Stimulated activated naive CD8-positive, alpha-beta T cell treated with anti-CD3 and anti-CD28 coated beads, Interleukin-15, Interleukin-2, amounts not matched to agents 100 ng/mL and 50 ng/mL, for 24 hours (primary cell): Measurements from ENCODE around the gene PLA2R1.
"Not testable (repeated sequence)": the region's sequence is repeated elsewhere in the genome, so short reads cannot be mapped to it uniquely, and the experiment has no call there.

ENCODE experiments used
- H3K27ac Mint-ChIP-seq: one replicate; pipeline ENCODE4 v1.8.0; 2021; ENCODE audit warnings: mild to moderate bottlenecking, mixed read lengths
- H3K27me3 Mint-ChIP-seq: one replicate; pipeline ENCODE4 v1.8.0; 2021; ENCODE audit warnings: mixed read lengths
- H3K36me3 Mint-ChIP-seq: one replicate; pipeline ENCODE4 v1.8.0; 2021; ENCODE audit warnings: low read depth, mixed read lengths
- H3K4me1 Mint-ChIP-seq: one replicate; pipeline ENCODE4 v1.8.0; 2021; ENCODE audit warnings: low read depth, mixed read lengths
- H3K4me3 Mint-ChIP-seq: one replicate; pipeline ENCODE4 v1.8.0; 2021; ENCODE audit warnings: mild to moderate bottlenecking, mixed read lengths
- H3K9me3 Mint-ChIP-seq: one replicate; pipeline ENCODE4 v1.8.0; 2021; ENCODE audit warnings: mixed read lengths

PLA2R1 gene

DNA sequence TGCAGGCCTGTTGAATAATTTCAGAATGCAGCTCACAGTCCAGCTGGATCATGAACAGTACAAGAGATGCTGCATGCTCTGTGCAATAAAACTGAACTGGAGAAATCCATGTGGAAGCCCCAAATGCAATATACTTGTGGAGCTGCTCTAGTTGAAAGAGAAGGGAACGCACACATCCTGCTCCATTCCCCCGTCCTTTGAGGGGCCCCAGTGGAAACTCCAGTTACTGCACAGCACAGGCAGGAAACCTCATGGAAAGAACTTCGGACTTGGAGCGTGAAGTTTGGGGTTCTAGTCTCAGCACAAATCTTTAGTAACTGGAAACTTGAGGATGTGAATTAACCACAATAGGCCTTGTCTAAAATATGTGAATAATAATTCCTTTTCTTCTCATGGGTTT, 73.2 kb downstream of the PLA2R1 start:
- Mint-ChIP-seq H3K36me3 (no peaks in the 10 kb centered on the region), H3K27me3 (peaks cover 24% of the 10 kb centered on the region), H3K4me1 (no peaks in the 10 kb centered on the region), H3K27ac (no peak overlapping the region), H3K9me3 (no peaks in the 10 kb centered on the region), H3K4me3 (no peak overlapping the region)

DNA sequence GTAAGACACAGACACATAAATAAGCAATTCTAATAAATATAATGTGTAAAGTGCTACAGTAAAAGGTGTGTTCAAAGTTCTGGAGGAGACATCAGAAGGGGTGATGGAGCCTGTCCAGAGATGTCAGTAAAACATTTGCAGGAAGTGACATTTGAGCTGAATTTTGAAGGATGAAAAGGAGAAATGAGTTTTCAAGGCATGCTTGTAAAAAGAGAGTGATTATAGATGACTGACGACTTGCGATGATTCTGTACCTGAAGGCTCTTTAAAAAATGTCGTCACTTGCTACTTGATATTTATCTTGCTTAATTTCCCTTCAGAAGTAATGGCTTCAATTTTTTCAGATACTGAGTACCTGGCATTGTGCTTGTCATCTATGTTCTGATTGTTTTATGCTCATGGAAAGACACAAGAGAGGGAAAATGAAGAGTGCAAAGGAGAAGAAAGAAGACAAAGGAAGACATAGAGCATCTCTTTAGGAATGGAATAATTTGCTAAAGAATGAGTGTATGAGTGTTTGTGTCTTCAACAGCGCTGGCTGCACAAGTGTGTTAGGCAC, 73.9 kb downstream of the PLA2R1 start:
- no peak overlapping the region for H3K4me3 Mint-ChIP-seq
- H3K9me3 Mint-ChIP-seq = no peaks in the 10 kb centered on the region

DNA sequence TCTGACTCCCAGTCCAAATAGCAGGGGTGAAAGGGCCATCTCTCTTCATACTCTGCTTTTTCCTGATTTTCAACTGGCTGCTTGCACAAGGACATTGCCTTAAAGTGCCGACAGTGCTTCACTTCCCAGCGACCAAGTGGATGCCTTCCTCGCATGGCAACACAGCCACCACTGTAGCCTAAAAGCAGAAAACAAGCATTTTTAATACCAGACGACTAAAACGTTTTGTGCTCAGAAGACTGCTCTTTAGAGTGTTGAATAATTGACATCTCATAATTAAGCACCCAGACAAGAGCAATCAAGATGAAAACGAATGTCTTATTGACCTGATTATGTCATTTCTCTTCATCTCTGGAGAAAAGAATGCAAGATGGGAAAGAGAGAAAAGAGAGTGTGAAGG, 75.2 kb downstream of the PLA2R1 start:
- Mint-ChIP-seq H3K4me1 (no peaks in the 10 kb centered on the region), H3K9me3 (no peaks in the 10 kb centered on the region), H3K36me3 (no peaks in the 10 kb centered on the region), H3K4me3 (no peak overlapping the region), H3K27me3 (peaks cover 27% of the 10 kb centered on the region), H3K27ac (no peak overlapping the region)

More for the DNA sequence above, 73.9 kb downstream of the PLA2R1 start:
- Mint-ChIP-seq H3K36me3 (no peaks in the 10 kb centered on the region), H3K27me3 (peaks cover 22% of the 10 kb centered on the region), H3K27ac (no peak overlapping the region), H3K4me1 (no peaks in the 10 kb centered on the region)

DNA sequence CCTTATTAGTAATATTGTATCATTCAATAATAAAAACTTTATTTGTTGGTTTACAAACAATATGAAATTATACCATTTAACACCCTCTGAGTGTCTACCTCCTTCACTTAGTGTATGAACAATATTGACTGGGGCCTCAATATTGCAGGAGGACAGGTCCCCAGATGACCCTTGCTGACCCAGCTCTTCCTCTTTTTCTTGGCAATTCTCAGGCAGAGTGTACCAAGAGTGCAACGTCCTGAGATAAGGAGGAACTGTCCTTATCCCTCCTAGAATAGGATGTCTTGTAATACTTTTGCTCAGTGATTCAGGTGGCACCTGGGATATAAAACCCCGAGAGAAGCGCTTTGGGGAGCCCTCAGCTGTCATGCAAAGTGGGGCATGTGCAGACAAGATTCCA, 76.8 kb downstream of the PLA2R1 start:
- Mint-ChIP-seq H3K9me3 (no peaks in the 10 kb centered on the region), H3K36me3 (no peaks in the 10 kb centered on the region), H3K27ac (no peak overlapping the region), H3K4me1 (no peaks in the 10 kb centered on the region), H3K27me3 (peaks cover 27% of the 10 kb centered on the region), H3K4me3 (no peak overlapping the region)

DNA sequence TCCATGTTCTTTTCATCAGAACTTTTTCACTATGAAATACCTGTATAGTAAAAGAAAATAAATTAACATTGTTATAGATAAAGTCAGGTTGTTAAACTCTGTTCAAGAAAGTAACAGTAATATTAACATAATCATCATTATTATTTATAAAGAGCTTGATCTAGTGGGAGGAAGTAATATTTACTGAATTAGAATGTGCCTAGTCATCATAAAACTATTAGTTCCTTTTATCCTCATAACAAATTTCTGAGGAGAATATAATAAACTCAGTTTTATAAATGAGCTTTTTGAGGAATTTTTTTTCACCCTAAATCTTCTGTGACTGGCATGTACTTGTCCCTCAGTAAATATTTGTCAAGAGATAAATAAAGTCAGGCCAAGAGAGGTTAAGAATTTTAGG, 78.4 kb downstream of the PLA2R1 start:
- Mint-ChIP-seq H3K4me1 (no peaks in the 10 kb centered on the region), H3K27ac (no peak overlapping the region)

DNA sequence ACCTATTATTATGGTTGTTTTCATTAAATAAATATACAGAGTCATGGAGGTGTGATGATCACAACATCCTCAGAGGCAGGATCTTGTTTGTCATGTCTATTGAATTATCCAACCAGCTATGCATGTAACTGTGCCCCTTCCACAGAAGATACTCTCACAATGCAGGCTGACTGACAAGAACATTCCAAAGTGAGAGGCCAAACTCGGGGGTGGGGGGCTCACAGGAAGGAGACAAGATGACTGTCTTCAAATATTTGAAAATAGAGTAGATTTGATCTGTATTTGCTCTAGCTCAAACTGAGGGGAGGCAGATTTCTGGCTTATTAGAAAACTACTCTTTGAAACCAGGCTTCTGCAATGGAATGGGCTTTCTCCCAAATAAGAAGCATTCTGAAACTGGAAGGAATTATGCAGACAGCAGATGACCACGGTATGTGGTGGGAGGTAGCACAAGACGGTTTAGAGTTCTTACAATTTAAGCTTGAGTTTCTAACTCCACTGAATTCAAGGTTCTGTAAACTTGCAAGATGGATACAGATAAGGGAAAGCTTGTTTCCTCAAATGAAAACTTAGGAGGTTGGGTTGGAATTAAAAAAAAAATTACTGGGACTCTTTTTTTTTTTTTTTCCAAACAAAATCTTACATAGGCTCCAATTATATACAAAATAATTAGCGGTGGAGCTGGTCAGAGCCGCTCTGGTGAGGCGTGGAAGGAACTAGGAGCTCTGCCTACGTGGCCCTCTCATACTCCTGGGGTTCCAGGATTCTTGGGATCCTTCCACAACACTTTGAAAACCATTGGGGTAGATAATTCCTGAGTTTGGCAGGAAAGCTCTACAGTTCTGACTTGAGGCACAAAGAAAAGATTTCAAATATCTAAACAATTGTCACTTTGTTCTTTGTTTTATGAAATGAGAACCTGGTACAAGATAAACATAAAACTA, 79.3 kb downstream of the PLA2R1 start:
- Mint-ChIP-seq H3K4me1 (no peaks in the 10 kb centered on the region), H3K36me3 (no peaks in the 10 kb centered on the region), H3K9me3 (no peaks in the 10 kb centered on the region), H3K27me3 (peaks cover 33% of the 10 kb centered on the region), H3K4me3 (no peak overlapping the region), H3K27ac (no peak overlapping the region)

More for the DNA sequence above, 78.4 kb downstream of the PLA2R1 start:
- Mint-ChIP-seq H3K27me3 (peaks cover 35% of the 10 kb centered on the region), H3K9me3 (no peaks in the 10 kb centered on the region), H3K36me3 (no peaks in the 10 kb centered on the region), H3K4me3 (no peak overlapping the region)

DNA sequence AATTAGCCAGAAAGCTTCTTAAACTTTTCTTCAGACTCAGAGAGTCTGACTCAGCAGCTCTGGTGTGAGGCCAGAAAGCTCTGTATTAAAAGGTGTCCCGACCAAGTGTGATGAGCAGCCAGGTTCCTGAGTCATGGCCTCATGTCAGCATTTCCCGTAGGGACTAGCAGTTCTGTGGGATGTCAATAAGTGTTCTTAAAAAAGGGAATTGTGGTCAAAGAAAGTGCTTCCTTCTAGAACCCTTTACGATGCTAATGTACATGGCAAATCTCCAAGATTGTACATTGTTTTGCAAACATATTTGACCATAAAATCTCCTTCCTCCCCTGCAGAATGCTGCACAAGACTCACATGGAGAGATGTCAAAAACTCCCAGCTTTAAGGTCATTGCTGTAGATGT, 80.1 kb downstream of the PLA2R1 start:
- Mint-ChIP-seq H3K27me3 (peaks cover 29% of the 10 kb centered on the region), H3K9me3 (no peaks in the 10 kb centered on the region), H3K4me1 (no peaks in the 10 kb centered on the region), H3K4me3 (no peak overlapping the region), H3K27ac (no peak overlapping the region), H3K36me3 (no peaks in the 10 kb centered on the region)

DNA sequence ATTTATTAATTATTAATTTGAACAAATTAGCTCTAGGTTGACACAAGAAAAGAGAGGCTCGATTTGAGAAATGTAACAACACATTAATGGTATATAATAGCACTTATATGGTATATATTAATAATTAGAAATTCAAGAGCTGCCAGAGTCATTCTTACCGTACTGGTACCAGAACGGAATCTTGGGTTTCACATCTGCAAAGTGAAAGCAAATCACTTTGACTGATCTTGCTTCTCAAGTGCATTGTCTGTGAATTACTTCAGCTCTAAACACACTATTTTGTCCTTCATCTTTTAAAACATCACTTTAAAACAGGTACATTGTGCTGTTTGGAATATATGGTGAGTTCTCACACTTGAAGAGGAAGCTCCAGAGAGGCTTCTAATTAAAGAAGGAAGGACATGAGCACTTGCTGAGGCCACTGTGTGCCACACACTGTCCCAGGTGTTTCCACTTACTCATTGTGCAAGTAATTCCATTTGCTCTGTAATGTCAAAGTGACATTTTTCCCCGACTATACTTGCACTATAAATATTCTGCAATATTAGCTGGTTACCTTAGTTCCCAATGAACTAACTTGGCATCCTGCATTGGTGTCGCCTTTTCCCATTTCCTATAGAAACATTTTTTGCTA, 85.8 kb downstream of the PLA2R1 start:
- Mint-ChIP-seq H3K4me1 (no peaks in the 10 kb centered on the region), H3K27me3 (peaks cover 32% of the 10 kb centered on the region), H3K9me3 (no peaks in the 10 kb centered on the region), H3K36me3 (no peaks in the 10 kb centered on the region), H3K27ac (no peak overlapping the region), H3K4me3 (no peak overlapping the region)

DNA sequence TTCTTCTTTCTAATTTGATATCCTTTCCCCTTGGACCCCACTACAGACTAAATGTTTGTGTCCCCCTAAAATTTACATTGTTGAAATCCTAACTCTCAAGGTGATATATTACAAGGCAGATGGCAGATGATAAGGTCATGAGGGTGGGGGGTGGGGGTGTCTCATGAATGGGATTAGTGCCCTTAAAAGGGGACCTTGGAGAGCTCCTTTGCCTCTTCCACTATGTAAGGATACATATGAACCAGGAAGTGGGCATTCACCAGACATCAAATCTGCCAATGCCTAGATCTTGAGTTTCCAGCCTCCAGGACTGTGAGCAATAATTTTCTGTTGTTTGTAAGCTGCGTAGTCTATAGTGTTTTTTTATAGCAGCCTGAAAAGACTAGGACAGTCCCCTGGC, 89.1 kb downstream of the PLA2R1 start:
- Mint-ChIP-seq H3K36me3 (no peaks in the 10 kb centered on the region), H3K4me3 (no peak overlapping the region), H3K27me3 (peaks cover 17% of the 10 kb centered on the region), H3K4me1 (no peaks in the 10 kb centered on the region), H3K27ac (no peak overlapping the region), H3K9me3 (no peaks in the 10 kb centered on the region)

DNA sequence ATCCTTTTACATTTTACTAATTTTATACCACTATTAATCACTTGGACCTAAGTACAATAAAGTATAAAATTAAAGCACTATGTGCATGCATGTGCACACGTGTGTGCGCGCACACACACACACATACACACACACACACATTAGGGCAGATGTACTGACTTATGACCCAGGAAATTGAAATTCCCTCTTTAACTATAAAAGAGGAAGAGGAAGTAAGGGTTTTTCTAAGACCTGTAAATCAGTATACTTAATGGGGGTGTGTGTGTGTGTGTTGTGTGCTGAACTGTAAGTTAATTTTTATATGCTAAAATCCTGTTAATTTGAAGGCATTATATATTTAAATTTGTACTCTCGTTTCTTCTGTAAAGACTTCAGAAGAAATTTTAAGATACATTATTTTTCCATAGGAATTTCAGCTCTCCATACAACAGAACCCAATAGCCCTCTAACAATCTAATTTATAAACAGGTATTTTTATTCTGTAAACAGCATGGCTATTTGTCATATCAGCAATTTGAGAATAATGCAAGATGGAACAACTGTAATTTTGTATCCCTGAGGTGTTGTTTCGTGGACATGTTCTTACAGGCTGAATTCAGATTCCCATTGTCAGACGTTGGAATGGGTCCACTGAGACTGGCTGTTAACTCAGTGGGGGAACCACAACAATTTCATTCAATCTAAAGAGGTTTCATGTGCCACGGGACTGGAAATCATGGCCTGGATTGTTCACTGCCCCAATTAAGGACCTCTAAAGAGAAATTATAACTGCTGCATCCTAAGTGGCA, 90.9 kb downstream of the PLA2R1 start:
- no peaks in the 10 kb centered on the region for H3K9me3 Mint-ChIP-seq
- peaks cover 4% of the 10 kb centered on the region for H3K4me1 Mint-ChIP-seq

DNA sequence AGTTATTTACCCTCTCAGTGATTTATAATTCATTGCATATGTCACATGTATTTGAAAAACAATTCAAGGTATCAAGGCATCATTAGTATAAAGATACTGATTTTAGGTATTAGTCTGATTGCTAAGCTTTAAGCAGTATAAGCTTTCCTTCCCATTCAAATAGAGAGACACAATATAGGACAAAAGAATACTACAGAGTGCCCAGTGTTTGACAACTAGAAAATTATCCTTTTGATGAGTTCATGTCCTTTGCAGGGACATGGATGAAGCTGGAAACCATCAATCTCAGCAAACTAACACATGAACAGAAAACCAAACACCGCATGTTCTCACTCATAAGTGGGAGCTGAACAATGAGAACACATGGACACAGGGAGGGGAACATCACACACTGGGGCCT, 91.9 kb downstream of the PLA2R1 start:
- not testable (repeated sequence) for H3K27me3 Mint-ChIP-seq, H3K4me1 Mint-ChIP-seq, H3K36me3 Mint-ChIP-seq, H3K4me3 Mint-ChIP-seq, H3K27ac Mint-ChIP-seq, H3K9me3 Mint-ChIP-seq

More for the DNA sequence above, 90.9 kb downstream of the PLA2R1 start:
- H3K27me3 Mint-ChIP-seq = peaks cover 10% of the 10 kb centered on the region
- no peak overlapping the region for H3K4me3 Mint-ChIP-seq
- H3K36me3 Mint-ChIP-seq = no peaks in the 10 kb centered on the region
- no peak overlapping the region for H3K27ac Mint-ChIP-seq

DNA sequence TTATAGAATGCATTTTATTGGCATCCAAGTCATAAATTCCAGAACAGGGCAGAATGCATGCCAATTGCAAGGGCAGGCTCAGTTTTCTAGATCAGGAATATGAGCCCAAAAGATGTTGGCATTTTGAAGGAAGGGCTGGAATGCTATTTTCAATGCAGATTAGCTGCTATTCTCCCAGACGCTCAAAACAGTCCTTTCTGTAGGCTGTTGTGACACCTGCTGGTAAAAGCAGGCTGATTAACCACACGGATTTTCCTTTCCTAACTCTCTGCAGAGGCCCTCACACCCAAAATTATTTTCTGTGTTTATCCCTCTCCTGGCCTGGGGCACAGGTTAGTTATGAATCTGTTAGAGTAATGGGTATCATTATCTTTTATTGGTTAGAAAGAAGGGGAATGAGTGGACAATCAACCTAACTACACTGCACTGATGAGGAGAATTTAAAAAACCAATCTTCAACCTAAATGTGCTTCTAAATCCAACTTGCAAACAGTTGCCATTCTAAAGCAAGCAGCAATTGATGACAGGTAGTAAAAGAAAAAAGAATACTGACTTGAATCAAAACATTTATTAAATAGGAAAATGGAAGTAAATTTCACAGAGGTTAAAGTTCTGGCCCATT, 94.0 kb downstream of the PLA2R1 start:
- H3K4me3 Mint-ChIP-seq = no peak overlapping the region
- no peaks in the 10 kb centered on the region for H3K36me3 Mint-ChIP-seq

DNA sequence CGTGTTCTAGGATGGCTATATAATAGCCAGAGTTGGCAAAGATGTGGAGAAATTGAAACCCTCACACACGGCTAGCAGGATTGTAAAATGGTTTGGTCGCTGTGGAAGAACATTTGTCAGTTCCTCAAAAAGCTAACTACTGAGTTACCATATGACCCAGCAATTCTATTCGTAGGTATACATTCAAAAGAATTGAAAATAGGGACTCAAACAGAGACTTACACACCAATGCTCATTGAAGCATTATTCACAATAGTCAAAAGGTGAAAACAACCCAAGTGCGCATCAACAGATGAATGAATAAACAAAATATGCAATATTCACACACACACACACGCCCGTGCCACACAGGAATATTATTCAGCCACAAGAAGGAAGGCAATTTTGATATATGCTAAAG, 98.7 kb downstream of the PLA2R1 start:
- no peaks in the 10 kb centered on the region for H3K9me3 Mint-ChIP-seq
- peaks cover 26% of the 10 kb centered on the region for H3K4me1 Mint-ChIP-seq
- no peak overlapping the region for H3K27ac Mint-ChIP-seq
- H3K36me3 Mint-ChIP-seq = no peaks in the 10 kb centered on the region
- peaks cover 9% of the 10 kb centered on the region for H3K27me3 Mint-ChIP-seq
- no peak overlapping the region for H3K4me3 Mint-ChIP-seq

More for the DNA sequence above, 94.0 kb downstream of the PLA2R1 start:
- H3K9me3 Mint-ChIP-seq = no peaks in the 10 kb centered on the region
- no peaks in the 10 kb centered on the region for H3K27me3 Mint-ChIP-seq
- no peak overlapping the region for H3K27ac Mint-ChIP-seq
- H3K4me1 Mint-ChIP-seq = peaks cover 4% of the 10 kb centered on the region

DNA sequence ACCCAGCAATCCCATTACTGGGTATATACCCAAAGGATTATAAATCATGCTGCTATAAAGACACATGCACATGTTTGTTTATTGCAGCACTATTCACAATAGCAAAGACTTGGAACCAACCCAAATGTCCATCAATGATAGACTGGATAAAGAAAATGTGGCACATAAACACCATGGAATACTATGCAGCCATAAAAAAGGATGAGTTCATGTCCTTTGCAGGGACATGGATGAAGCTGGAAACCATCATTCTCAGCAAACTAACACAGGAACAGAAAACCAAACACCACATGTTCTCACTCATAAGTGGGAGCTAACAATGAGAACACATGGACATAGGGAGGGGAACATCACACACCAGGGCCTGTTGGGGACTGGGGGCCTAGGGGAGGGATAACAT, 99.9 kb downstream of the PLA2R1 start:
- not testable (repeated sequence) for H3K4me3 Mint-ChIP-seq, H3K36me3 Mint-ChIP-seq, H3K27ac Mint-ChIP-seq, H3K9me3 Mint-ChIP-seq
- peaks cover 15% of the 10 kb centered on the region for H3K27me3 Mint-ChIP-seq
- peaks cover 26% of the 10 kb centered on the region for H3K4me1 Mint-ChIP-seq
